GM12878 (cell line): Measurements from ENCODE around the gene KCNJ12. TPM values are rescaled to one million over a fixed set of nuclear protein-coding genes. Genes with fewer than 3 reads are reported as not detected.

ENCODE experiments used
- ATAC-seq: fragments of 200-7000 bp; cut with Tn5 transposase; 3 replicates; pipeline ENCODE4 v1.9.1; 2020; ENCODE audit warnings: mild to moderate bottlenecking, moderate library complexity
- BruUV-seq: library from RNA; stranded (reverse); fragments of 400-500 nt; replicated peaks from 2 replicates; lab custom pipeline; 2021; lab: Mats Ljungman, UMichigan
- CTCF ChIA-PET: fragments of 300-600 bp; sonication (Branson Sonifier 250); formaldehyde crosslinking; extraction: SDS; loops from one replicate; lab custom pipeline; 2021; ENCODE audit warnings: inconsistent platforms; lab: Yijun Ruan, JAX
- POLR2A ChIA-PET: fragments of 350-600 bp; formaldehyde crosslinking; extraction: SDS; loops from one replicate; lab custom pipeline; 2021; ENCODE audit warnings: inconsistent platforms; lab: Charles Lee
- RAD21 ChIA-PET: fragments of 300-600 bp; sonication (Branson Sonifier 250); formaldehyde crosslinking; loops from one replicate; lab custom pipeline; 2023; ENCODE audit warnings: antibody characterized with exemption; ENCODE audit not compliant: unreplicated experiment; lab: Charles Lee
- SMC1A ChIA-PET: fragments of 300-600 bp; sonication (Branson Sonifier 250); formaldehyde crosslinking; loops from one replicate; lab custom pipeline; 2023; ENCODE audit not compliant: unreplicated experiment, uncharacterized antibody; lab: Charles Lee
- DNase-seq: peaks from one replicate; pipeline ENCODE4 v3.0.0-alpha.2; 2011; ENCODE audit warnings: low read depth, low spot score
- FAIRE-seq: peaks from 3 replicates; lab custom pipeline; 2011; peaks lifted over from hg19 to GRCh38; lab: Jason Lieb, UNC
- H2AFZ ChIP-seq: 2 replicates; pipeline ENCODE4 v1.6.0; 2011; ENCODE audit warnings: low read depth, low read length, control low read depth; ENCODE audit not compliant: control insufficient read depth
- H3K27ac ChIP-seq: 2 replicates; pipeline ENCODE4 v1.5.1; 2011; ENCODE audit warnings: control low read depth; ENCODE audit not compliant: control insufficient read depth, insufficient read depth
- H3K27me3 ChIP-seq, 2 experiments: replicated peaks in 1 of 2; 2 replicates each; pipeline versions ENCODE4 v1.6.0 to v1.6.1; 2011; ENCODE audit warnings: low read length in 1 of 2; ENCODE audit not compliant: control insufficient read depth in 2 of 2, insufficient read depth in 2 of 2
- H3K36me3 ChIP-seq, 2 experiments: 2 replicates each; pipeline ENCODE4 v1.5.1; 2011; ENCODE audit warnings: low read length in 1 of 2; ENCODE audit not compliant: control insufficient read depth in 2 of 2, insufficient read depth in 2 of 2
- H3K4me1 ChIP-seq: 2 replicates; pipeline ENCODE4 v1.6.1; 2011; ENCODE audit warnings: mild to moderate bottlenecking, low read length, moderate library complexity, mixed read lengths; ENCODE audit not compliant: control insufficient read depth, insufficient read depth
- H3K4me2 ChIP-seq: 2 replicates; pipeline ENCODE4 v1.6.0; 2011; ENCODE audit warnings: control low read depth; ENCODE audit not compliant: control insufficient read depth, insufficient read depth
- H3K4me3 ChIP-seq: fragments of 200-600 bp; sonication (generic); 2 replicates; pipeline ENCODE4 v1.5.1; 2016
- H3K79me2 ChIP-seq: 2 replicates; pipeline ENCODE4 v1.6.0; 2011; ENCODE audit warnings: low read length; ENCODE audit not compliant: control insufficient read depth, insufficient read depth
- H3K9ac ChIP-seq: 2 replicates; pipeline ENCODE4 v1.8.0; 2011; ENCODE audit warnings: low read length, control low read depth, mixed read lengths; ENCODE audit not compliant: control insufficient read depth, insufficient read depth
- H3K9me3 ChIP-seq: replicated peaks from 3 replicates; pipeline ENCODE4 v1.5.1; 2011; ENCODE audit warnings: mild to moderate bottlenecking, low read length; ENCODE audit not compliant: control insufficient read depth, insufficient read depth
- H4K20me1 ChIP-seq: 2 replicates; pipeline ENCODE4 v1.6.0; 2011; ENCODE audit not compliant: control insufficient read depth, insufficient read depth
- BMI1 ChIP-seq: fragments of 450-650 bp; IDR thresholded peaks from 2 replicates; pipeline ENCODE4 v1.6.1; 2016; ENCODE audit warnings: mild to moderate bottlenecking, moderate library complexity, borderline replicate concordance
- MYB ChIP-seq: fragments of 150-350 bp; IDR thresholded peaks from 2 replicates; pipeline ENCODE4 v1.6.1; 2014; ENCODE audit warnings: mild to moderate bottlenecking, low read depth, low read length, borderline replicate concordance
- ZBTB4 ChIP-seq: fragments of 450-650 bp; formaldehyde crosslinking; IDR thresholded peaks from 2 replicates; pipeline ENCODE4 v1.4.0; 2022; ENCODE audit warnings: mild to moderate bottlenecking, moderate library complexity
- WGBS: methylation state at CpG from one replicate; pipeline ENCODE4 v1.1.6; 2016; ENCODE audit warnings: low lambda C conversion rate; ENCODE audit not compliant: insufficient replicate concordance, insufficient coverage; ENCODE audit errors: missing lambda C conversion rate; 5-methylcytosine and 5-hydroxymethylcytosine counted together
- in situ Hi-C: fragments of 300-500 bp; cut with MboI; formaldehyde crosslinking; loops from 9 replicates; pipeline ENCODE4 v1.14.3; 2018; ENCODE audit warnings: mixed read lengths
- intact Hi-C: fragments of 100-400 bp; cut with micrococcal nuclease; formaldehyde crosslinking; loops from one replicate; pipeline ENCODE4 v1.14.2; 2022; ENCODE audit not compliant: unreplicated experiment
- polyA plus RNA-seq, 11 experiments: library from polyadenylated mRNA; depleted of rRNA in 4 of 11; unstranded in 6 of 11; stranded (reverse) in 5 of 11; fragments of >200 nt; fragmentation: Nextera tagmentation in 4 of 11; fragmentation: Illumina TruSeq in 1 of 11; extraction: Ambion mirVana in 4 of 11; extraction: Trizol in 1 of 11; gene quantifications; 1 replicate in 1 of 11; 2 replicates in 10 of 11; pipeline versions ENCODE4 v1.2.1 to v1.2.3, GENCODE V29; 2011 to 2016; ENCODE audit warnings: inconsistent platforms in 2 of 11, missing spikeins in 2 of 11, low read depth in 1 of 11
- total RNA-seq, 4 experiments: library from RNA; depleted of rRNA in 3 of 4; stranded (reverse); fragments of >200 nt in 3 of 4; fragmentation: Illumina TruSeq in 1 of 4; extraction: Trizol in 1 of 4; gene quantifications; 2 replicates each; pipeline versions ENCODE4 v1.2.1 to v1.2.3, GENCODE V29; 2013 to 2021

The KCNJ12 gene
- total and polyA plus RNA-seq, 10 of the 15 experiments (the other 5 are each of a cell fraction or from before 2014, with no cell fraction given), result 0.04 to 0.21 (median 0.09) TPM; not detected in 3

DNA sequence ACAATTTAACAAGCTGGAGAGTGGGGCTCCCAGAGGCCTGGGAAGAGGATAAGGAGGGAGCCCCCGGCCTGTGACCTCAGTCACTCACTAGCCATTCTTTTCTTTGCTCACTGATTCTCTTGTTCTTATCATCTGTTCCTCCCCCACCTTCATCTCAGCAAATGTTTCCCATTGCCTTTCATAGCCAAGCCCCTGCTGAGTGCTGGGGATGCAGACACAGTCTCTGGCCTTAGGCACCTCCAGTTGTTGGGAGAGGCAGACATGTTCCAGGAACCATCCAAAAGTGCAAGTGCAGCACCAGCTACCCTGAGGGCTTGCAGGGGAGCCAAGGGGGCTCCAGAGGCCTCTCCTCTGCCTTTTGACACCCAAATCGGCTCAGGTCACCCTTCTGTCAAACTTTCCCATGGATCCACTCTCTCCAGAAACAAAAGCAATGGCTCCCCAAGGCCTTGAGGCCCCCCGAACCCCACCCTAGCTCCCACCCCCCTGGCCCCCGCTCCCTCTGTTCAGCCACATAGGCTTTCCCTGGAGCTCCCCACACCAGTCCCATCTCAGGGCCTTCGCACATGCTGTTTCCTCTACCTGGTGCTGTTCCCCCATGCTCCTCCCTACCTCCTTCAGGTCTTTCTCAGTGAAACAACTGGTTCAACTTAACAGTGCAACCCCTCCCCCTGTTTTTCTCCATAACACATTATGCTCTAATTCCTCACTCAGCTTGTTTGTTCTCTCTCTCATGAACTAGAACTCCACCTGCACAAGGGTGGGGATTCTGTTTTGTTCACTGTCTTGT lies 14.9 kb upstream of the KCNJ12 start:
- Histone ChIP-seq H3K4me2 (no peak overlapping the region), H3K4me1 (no peaks in the 10 kb centered on the region), H3K9me3 (no peaks in the 10 kb centered on the region), H2AFZ (no peak overlapping the region), H3K27me3 (peaks cover 0 to 1% of the 10 kb centered on the region in 2 experiments; a peak in 2 of 4 replicates), H3K79me2 (no peaks in the 10 kb centered on the region), H3K4me3 (no peak overlapping the region), H3K9ac (no peak overlapping the region), H3K27ac (no peak overlapping the region), H4K20me1 (no peaks in the 10 kb centered on the region), H3K36me3 (no peaks in the 10 kb centered on the region)
- TF ChIP-seq ZBTB4 (CRISPR knock-in tag) (no peak), MYB (no peak), BMI1 (no peak)
- no TSS peak for BruUV-seq
- RAD21 ChIA-PET, result no interaction called here
- in situ Hi-C loops, result no loop called here
- ATAC-seq (no peak), FAIRE-seq (no peak), DNase-seq (no peak)
- 25% methylated on average over 5 of the region's 5 CpGs for WGBS
- intact Hi-C loops, result no loop called here
- SMC1A ChIA-PET, result no interaction called here
- CTCF ChIA-PET, result interaction anchor here (0.6 to 0.9 kb wide), 2 partner anchors 12 to 17 kb away, joined by 3 read pairs; no protein-coding TSS in a partner anchor
- POLR2A ChIA-PET, result no interaction called here
